Endothelial cell of umbilical vein (primary cell): ENCODE results near the gene CD300C. TPM values are rescaled to one million over a fixed set of nuclear protein-coding genes. Genes with fewer than 3 reads are reported as not detected.

Source experiments
- BruUV-seq: library from RNA; stranded (reverse); fragments of 400-500 nt; replicated peaks from 2 replicates; lab custom pipeline; 2021; lab: Mats Ljungman, UMichigan
- CTCF ChIA-PET: fragments of 300-600, 350-600 bp; sonication (Branson Sonifier 250); formaldehyde crosslinking; loops from one replicate; lab custom pipeline; 2021; ENCODE audit warnings: antibody characterized with exemption, inconsistent platforms; lab: Charles Lee
- POLR2A ChIA-PET: fragments of 300-600, 350-600 bp; sonication (Branson Sonifier 250); formaldehyde crosslinking; loops from one replicate; lab custom pipeline; 2021; ENCODE audit warnings: antibody characterized with exemption, inconsistent platforms; lab: Charles Lee
- DNase-seq: peaks from one replicate; pipeline ENCODE4 v3.0.0-alpha.2; 2011; ENCODE audit warnings: low read depth, low spot score
- FAIRE-seq: peaks from 2 replicates; lab custom pipeline; 2011; peaks lifted over from hg19 to GRCh38; lab: Jason Lieb, UNC
- H2AFZ ChIP-seq: 2 replicates; pipeline ENCODE4 v1.6.0; 2012; ENCODE audit warnings: low read depth, low read length, control low read depth, inconsistent platforms
- H3K27ac ChIP-seq: 2 replicates; pipeline ENCODE4 v1.5.1; 2011; ENCODE audit warnings: low read depth, mild to moderate bottlenecking, control low read depth, low read length, moderate library complexity; ENCODE audit not compliant: insufficient read depth
- H3K27me3 ChIP-seq, 2 experiments: 2 replicates each; pipeline versions ENCODE4 v1.6.0 to v1.6.1; 2011; ENCODE audit warnings: low read length in 2 of 2, mixed read lengths in 1 of 2; ENCODE audit not compliant: control insufficient read depth in 2 of 2, insufficient read depth in 2 of 2
- H3K36me3 ChIP-seq, 2 experiments: 2 replicates in 1 of 2; 3 replicates in 1 of 2; pipeline ENCODE4 v1.5.1; 2011; ENCODE audit warnings: low read length in 2 of 2, mild to moderate bottlenecking in 1 of 2, moderate library complexity in 1 of 2; ENCODE audit not compliant: control insufficient read depth in 2 of 2, insufficient read depth in 2 of 2; ENCODE audit errors: extremely low read depth in 1 of 2
- H3K4me1 ChIP-seq: 3 replicates; pipeline ENCODE4 v1.5.1; 2011; ENCODE audit warnings: mild to moderate bottlenecking, low read length; ENCODE audit not compliant: control insufficient read depth, insufficient read depth; ENCODE audit errors: extremely low read depth
- H3K4me2 ChIP-seq: 2 replicates; pipeline ENCODE4 v1.6.1; 2011; ENCODE audit warnings: low read length, control low read depth, mixed read lengths; ENCODE audit not compliant: insufficient read depth
- H3K4me3 ChIP-seq, 3 experiments: fragments of 200-600 bp in 1 of 3; sonication (generic), shearing (Covaris generic) in 1 of 3; replicated peaks in 1 of 3; 2 replicates each; pipeline ENCODE4 v1.5.1; 2011 to 2016; ENCODE audit warnings: control low read depth in 3 of 3, low read length in 3 of 3, mild to moderate bottlenecking in 2 of 3, inconsistent platforms in 1 of 3, low read depth in 1 of 3, moderate library complexity in 1 of 3; ENCODE audit not compliant: insufficient read depth in 1 of 3
- H3K79me2 ChIP-seq: 2 replicates; pipeline ENCODE4 v1.6.0; 2012; ENCODE audit warnings: low read length, inconsistent platforms; ENCODE audit not compliant: control insufficient read depth, insufficient read depth
- H3K9ac ChIP-seq: replicated peaks from 2 replicates; pipeline ENCODE3; 2011; ENCODE audit warnings: low read length, control low read depth; ENCODE audit not compliant: insufficient read depth; ENCODE audit errors: extremely low read depth
- H3K9me1 ChIP-seq: replicated peaks from 3 replicates; pipeline ENCODE4 v1.6.0; 2011; ENCODE audit warnings: mild to moderate bottlenecking, low read length; ENCODE audit not compliant: control insufficient read depth, insufficient read depth; ENCODE audit errors: extremely low read depth
- H3K9me3 ChIP-seq: replicated peaks from 2 replicates; pipeline ENCODE4 v1.5.1; 2012; ENCODE audit warnings: low read length, inconsistent platforms; ENCODE audit not compliant: control insufficient read depth, insufficient read depth
- H4K20me1 ChIP-seq: replicated peaks from 2 replicates; pipeline ENCODE3; 2011; ENCODE audit warnings: mild to moderate bottlenecking, low read length; ENCODE audit not compliant: control insufficient read depth, insufficient read depth; ENCODE audit errors: extremely low read depth
- CTCF ChIP-seq, 2 donors: IDR thresholded peaks; 1 replicate in 1 of 2; 2 replicates in 1 of 2; pipeline ENCODE4 v1.5.1; 2011; ENCODE audit warnings: low read length in 2 of 2, mild to moderate bottlenecking in 2 of 2, moderate library complexity in 2 of 2, control low read depth in 1 of 2, inconsistent platforms in 1 of 2, low read depth in 1 of 2; ENCODE audit not compliant: insufficient read depth in 1 of 2; ENCODE audit errors: extremely low read depth in 1 of 2
- EZH2 ChIP-seq: IDR thresholded peaks from 2 replicates; pipeline ENCODE4 v1.6.1; 2012; ENCODE audit warnings: borderline replicate concordance, low read depth, mild to moderate bottlenecking, moderate library complexity, low read length, inconsistent platforms; ENCODE audit not compliant: severe bottlenecking
- FOS ChIP-seq: IDR thresholded peaks from 2 replicates; pipeline ENCODE4 v1.6.1; 2011; ENCODE audit warnings: mild to moderate bottlenecking, low read length, moderate library complexity, borderline replicate concordance; ENCODE audit not compliant: insufficient read depth
- GATA2 ChIP-seq: IDR thresholded peaks from 2 replicates; pipeline ENCODE4 v1.7.0; 2011; ENCODE audit warnings: low read depth, mild to moderate bottlenecking, moderate library complexity, mixed read lengths, low read length; ENCODE audit not compliant: insufficient read length, insufficient read depth
- JUN ChIP-seq: IDR thresholded peaks from 2 replicates; pipeline ENCODE4 v1.6.1; 2011; ENCODE audit warnings: borderline replicate concordance, low read depth; ENCODE audit not compliant: insufficient read length, insufficient read depth
- MAX ChIP-seq: IDR thresholded peaks from 2 replicates; pipeline ENCODE4 v1.6.1; 2011; ENCODE audit not compliant: insufficient read depth, insufficient read length
- MYC ChIP-seq: IDR thresholded peaks from one replicate; pipeline ENCODE4 v1.6.1; 2011; ENCODE audit warnings: mild to moderate bottlenecking, low read depth, low read length
- POLR2A ChIP-seq: IDR thresholded peaks from 2 replicates; pipeline ENCODE4 v1.6.1; 2012; ENCODE audit warnings: low read depth, mild to moderate bottlenecking, control low read depth, low read length
- POLR2AphosphoS5 ChIP-seq: IDR thresholded peaks from 2 replicates; pipeline ENCODE4 v1.6.1; 2012; ENCODE audit warnings: low read depth, mild to moderate bottlenecking, control low read depth, low read length, moderate library complexity; ENCODE audit not compliant: insufficient read depth
- dilution Hi-C: fragments of 300-500 bp; cut with MboI; formaldehyde crosslinking; loops from one replicate; pipeline ENCODE4 v1.15.0; 2019; ENCODE audit warnings: low sequenced_read_pairs; ENCODE audit not compliant: extremely low pct_ligation_motif_present
- intact Hi-C: fragments of 100-400 bp; cut with micrococcal nuclease; formaldehyde crosslinking; loops from one replicate; pipeline ENCODE4 v1.10.0; 2022
- polyA plus RNA-seq, 4 experiments: library from polyadenylated mRNA; depleted of rRNA in 3 of 4; stranded (reverse) in 3 of 4; unstranded in 1 of 4; fragments of >200 nt; gene quantifications; 2 replicates each; pipeline versions ENCODE4 v1.2.1 to v1.2.3, GENCODE V29; 2011 to 2012; ENCODE audit warnings: missing spikeins in 1 of 4
- total RNA-seq: library from RNA; stranded (reverse); gene quantifications from 2 replicates; pipeline ENCODE4 v1.2.3, GENCODE V29; 2021

Gene CD300C
- total and polyA plus RNA-seq, 2 donors (not counting 3 experiments of a cell fraction or from before 2014, with no cell fraction given): not detected

GRCh38 chr17:74525465-74525725 lies 20.5 kb downstream of the CD300C start:
- Histone ChIP-seq H3K9me3 (peaks cover 2% of the 10 kb centered on the region), H3K79me2 (no peaks in the 10 kb centered on the region), H3K9me1 (no peaks in the 10 kb centered on the region), H3K36me3 (no peaks in the 10 kb centered on the region), H3K27me3 (no peaks in the 10 kb centered on the region), H3K9ac (no peak overlapping the region), H3K4me2 (no peak overlapping the region), H3K27ac (no peak overlapping the region), H3K4me1 (no peaks in the 10 kb centered on the region), H2AFZ (no peak overlapping the region), H3K4me3 (no peak overlapping the region), H4K20me1 (no peaks in the 10 kb centered on the region)
- TF ChIP-seq CTCF (IDR thresholded peaks at IDR 0.05; ENCODE audit: extremely low read depth in 1 of 2, insufficient read depth in 1 of 2, low read depth in 1 of 2, low read length in 2 of 2): no peak
- TF ChIP-seq MYC: no peak
- TF ChIP-seq MAX: no peak
- TF ChIP-seq EZH2: no peak
- TF ChIP-seq FOS: no peak
- TF ChIP-seq JUN: no peak
- TF ChIP-seq GATA2: no peak
- TF ChIP-seq POLR2A: no peak
- no peak for TF ChIP-seq POLR2AphosphoS5
- ChIA-PET POLR2A (no interaction called here), CTCF (no interaction called here)
- DNase-seq (no peak), FAIRE-seq (peak; percentile 98)
- intact Hi-C loops: no loop called here
- no TSS peak for BruUV-seq
- dilution Hi-C loops: no loop called here
